IPS-18c (cell line): ENCODE measurements around the gene ASMT.
"Not testable (repeated sequence)": the region's sequence is repeated elsewhere in the genome, so short reads cannot be mapped to it uniquely, and the experiment has no call there.

Source experiments
- H3K4me3 ChIP-seq: 2 replicates; pipeline ENCODE4 v1.7.0; 2013; ENCODE audit warnings: low read depth, mild to moderate bottlenecking, low read length, moderate library complexity; ENCODE audit not compliant: insufficient read depth
- H3K9me3 ChIP-seq: one replicate; pipeline ENCODE4 v1.6.1; 2013; ENCODE audit warnings: mild to moderate bottlenecking, low read length, moderate library complexity; ENCODE audit not compliant: control insufficient read depth, insufficient read depth

The ASMT gene

DNA sequence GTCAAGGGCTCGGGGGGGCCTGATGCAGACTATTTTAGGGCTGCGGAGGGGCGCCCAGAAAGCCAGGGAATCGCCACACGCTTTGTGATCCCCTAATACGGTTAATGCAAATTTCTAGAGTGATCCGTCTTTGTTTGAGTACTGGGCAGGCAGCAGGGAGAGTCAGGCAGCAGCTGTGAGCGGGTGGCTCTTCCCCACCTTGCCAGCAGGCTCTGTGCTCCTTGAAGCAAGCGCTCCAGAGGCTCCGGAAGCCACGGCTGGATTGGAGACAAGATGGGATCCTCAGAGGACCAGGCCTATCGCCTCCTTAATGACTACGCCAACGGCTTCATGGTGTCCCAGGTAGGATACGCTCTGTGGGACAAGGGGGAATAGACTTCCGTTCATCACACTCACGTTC is at the start of gene ASMT:
TSS of gene ASMT (plus strand) at position 133 of the 400 bp plus-strand sequence. CDS start at position 274, 141 bp downstream.
- Histone ChIP-seq H3K9me3 (no peaks in the 10 kb centered on the region), H3K4me3 (no peak within 1 kb of the TSS)

DNA sequence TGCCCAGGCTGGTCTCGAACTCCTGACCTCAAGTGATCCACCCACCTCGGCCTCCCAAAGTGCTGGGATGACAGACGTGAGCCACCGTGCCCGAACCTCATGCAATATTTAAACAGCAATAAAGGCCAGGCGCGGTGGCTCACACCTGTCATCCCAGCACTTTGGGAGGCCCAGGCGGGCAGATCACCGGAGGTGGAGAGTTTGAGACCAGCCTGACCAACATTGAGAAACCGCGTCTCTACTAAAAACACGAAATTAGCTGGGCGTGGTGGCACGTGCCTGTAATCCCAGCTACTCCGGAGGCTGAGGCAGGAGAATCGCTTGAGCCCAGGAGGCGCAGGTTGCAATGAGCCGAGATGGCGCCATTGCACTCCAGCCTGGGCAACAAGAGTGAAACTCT is 40.7 kb upstream of the ASMT start:
- not testable (repeated sequence) for H3K9me3 ChIP-seq, H3K4me3 ChIP-seq

DNA sequence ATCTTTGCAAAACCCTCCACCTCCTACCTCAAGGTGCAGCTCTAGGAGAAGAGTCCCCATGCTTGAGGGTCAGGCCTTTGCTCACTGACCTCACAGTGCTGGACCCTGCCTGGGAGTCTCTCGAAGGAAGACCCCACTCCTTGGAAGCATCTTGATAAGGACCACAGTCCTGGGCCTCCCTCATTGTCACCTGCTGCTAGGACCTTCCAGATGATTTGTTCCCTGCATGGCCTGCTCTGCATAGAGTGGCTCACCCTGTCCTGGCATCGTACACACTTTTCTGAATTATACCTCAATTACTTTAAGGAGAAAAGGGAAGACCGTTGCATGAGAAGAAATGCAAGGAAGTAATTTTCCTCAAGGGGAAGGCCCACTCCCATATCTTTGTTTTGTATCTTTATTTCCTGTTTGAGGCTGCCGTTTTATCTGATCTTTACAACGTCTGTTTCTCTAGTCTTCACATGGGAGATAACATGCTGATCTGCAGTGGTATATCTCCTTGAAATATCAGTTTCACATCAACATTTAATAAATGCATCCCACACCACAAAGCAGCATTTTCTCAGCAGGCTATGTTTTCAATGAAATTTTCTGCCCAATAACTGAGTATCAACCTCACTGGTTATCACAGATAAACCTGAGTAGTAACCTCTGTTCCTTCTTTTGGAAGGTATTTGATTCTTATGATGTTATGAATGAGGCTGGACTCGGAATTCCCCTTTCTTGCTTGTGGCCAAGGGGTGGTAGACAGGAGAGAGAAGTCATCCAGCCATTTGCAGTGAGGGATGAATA is 38.5 kb upstream of the ASMT start:
- Histone ChIP-seq H3K4me3 (no peak overlapping the region), H3K9me3 (peaks cover 6% of the 10 kb centered on the region)

DNA sequence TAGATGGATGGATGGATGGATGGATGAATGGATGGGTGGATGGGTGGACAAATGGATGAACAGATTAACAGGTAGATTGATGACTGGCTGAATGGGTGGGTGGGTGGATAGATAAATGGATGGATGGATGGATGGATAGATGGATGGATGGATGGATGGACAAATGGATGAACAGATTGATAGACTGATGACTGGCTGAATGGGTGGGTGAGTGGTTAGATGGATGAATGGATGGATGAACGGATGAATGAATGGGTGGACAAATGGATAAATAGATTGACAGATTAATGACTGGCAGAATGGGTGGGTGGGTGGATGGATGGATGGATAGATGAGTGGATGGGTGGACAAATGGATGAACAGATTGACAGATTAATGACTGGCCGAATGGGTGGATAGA is 37.0 kb upstream of the ASMT start:
- H3K9me3 ChIP-seq, result peaks cover 6% of the 10 kb centered on the region
- H3K4me3 ChIP-seq, result no peak overlapping the region

DNA sequence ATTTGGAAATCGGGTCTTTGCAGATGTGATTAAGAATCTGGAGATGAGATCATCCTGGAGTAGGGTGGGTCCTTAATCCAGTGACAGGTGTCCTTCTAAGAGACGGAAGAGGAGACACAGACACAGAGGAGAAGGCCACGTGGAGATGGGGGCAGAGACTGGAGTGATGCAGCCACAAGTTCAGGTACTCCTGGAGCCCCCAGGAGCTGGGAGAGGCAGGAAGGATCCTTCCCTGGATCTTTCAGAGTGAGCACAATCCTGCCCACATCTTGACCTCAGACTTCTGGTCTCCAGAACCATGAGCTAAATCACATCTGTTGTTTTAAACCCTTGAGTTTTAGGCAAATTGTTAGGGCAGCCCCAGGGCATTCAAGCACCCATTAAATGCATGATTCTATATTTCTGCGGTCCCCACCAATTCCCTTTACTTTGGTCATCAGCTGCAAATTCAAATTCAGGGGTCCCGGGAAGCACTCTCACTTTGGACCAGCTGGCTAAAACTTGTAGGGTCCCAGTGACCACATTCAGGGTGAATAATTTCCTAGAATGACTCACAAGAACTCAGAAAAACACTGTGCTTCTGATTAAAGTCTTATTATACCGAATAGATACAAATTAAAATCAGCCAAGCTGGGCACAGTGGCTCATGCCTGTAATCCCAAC is 36.2 kb upstream of the ASMT start:
- Histone ChIP-seq H3K9me3 (peaks cover 6% of the 10 kb centered on the region), H3K4me3 (no peak overlapping the region)

DNA sequence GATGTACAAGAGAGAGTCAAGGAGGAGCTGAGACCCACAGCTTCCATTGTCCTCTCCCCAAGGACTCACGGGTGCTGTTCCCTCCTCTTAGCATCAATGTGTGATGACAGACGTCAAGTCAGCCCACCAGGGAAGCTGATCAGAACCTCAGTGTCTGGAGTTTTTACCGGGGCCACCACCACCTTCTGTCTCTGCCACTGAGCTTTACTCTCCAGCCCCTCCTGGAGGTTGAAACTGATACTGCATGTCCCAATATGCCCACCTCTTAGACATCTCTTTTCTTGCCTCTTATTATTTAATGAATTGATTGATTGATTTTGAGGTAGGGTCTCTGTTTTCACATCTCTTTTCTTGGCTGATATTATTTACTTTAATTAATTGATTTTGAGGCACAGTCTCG is 33.7 kb upstream of the ASMT start:
- Histone ChIP-seq H3K9me3 (peaks cover 4% of the 10 kb centered on the region), H3K4me3 (no peak overlapping the region)

- H3K4me3 ChIP-seq, result no peak overlapping the region
- H3K9me3 ChIP-seq, result peaks cover 4% of the 10 kb centered on the region
Observed at GRCh38 chrX:1582686-1583437, 32.0 kb upstream of the ASMT start.

- H3K9me3 ChIP-seq, result peaks cover 2% of the 10 kb centered on the region
- no peak overlapping the region for H3K4me3 ChIP-seq
Observed at GRCh38 chrX:1584237-1585011, 30.4 kb upstream of the ASMT start.

- H3K9me3 ChIP-seq, result peaks cover 2% of the 10 kb centered on the region
- H3K4me3 ChIP-seq, result no peak overlapping the region
Observed at GRCh38 chrX:1587161-1587560, 27.7 kb upstream of the ASMT start.

GRCh38 chrX:1589356-1590130 is 25.3 kb upstream of the ASMT start:
- H3K9me3 ChIP-seq, result peaks cover 2% of the 10 kb centered on the region
- H3K4me3 ChIP-seq, result no peak overlapping the region

GRCh38 chrX:1591102-1591862 is 23.6 kb upstream of the ASMT start, which contains the start of gene AKAP17A:
Gene AKAP17A, plus strand, starts transcription at chrX:1591604. Its CDS starts 1,859 bp downstream, at chrX:1593463.
- Histone ChIP-seq H3K4me3 (peak within 1 kb of the TSS; percentile 83), H3K9me3 (peaks cover 2% of the 10 kb centered on the region)

DNA sequence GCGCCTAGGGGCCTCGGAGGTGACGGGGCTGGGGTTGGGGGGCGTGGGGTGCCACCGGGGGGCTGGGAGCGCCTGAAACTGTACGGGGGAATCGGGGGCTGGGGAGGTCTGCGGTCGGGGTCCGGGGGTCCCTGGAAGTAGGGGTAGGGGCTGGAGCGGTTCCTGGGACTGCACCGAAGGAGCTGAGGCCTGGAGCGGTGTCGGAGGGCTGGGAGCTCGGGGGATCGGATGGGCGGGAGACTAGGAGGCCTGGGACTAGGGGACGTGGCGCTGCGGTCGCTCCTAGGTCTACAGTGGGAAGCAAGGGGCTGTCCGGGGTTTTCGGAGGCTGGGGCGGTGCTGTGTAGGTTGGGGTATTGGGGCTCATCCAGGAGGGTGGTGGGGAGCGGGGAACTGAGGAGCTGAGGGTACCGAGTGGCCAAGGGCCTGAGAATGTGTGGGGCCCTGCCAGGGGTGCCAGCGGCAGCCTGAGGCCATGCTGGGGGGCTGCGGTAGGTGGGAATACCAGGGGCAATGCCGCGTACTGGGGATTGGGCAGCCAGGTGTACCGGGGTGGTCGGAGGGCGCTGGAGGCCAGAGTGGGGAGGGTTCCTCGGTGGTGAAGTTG is 22.9 kb upstream of the ASMT start:
- H3K4me3 ChIP-seq, result peak overlapping the region; percentile 83

GRCh38 chrX:1592470-1593142 is 22.3 kb upstream of the ASMT start:
- H3K4me3 ChIP-seq, result peak overlapping the region; percentile 83
- no peaks in the 10 kb centered on the region for H3K9me3 ChIP-seq

More for the DNA sequence above, 22.9 kb upstream of the ASMT start:
- no peaks in the 10 kb centered on the region for H3K9me3 ChIP-seq

DNA sequence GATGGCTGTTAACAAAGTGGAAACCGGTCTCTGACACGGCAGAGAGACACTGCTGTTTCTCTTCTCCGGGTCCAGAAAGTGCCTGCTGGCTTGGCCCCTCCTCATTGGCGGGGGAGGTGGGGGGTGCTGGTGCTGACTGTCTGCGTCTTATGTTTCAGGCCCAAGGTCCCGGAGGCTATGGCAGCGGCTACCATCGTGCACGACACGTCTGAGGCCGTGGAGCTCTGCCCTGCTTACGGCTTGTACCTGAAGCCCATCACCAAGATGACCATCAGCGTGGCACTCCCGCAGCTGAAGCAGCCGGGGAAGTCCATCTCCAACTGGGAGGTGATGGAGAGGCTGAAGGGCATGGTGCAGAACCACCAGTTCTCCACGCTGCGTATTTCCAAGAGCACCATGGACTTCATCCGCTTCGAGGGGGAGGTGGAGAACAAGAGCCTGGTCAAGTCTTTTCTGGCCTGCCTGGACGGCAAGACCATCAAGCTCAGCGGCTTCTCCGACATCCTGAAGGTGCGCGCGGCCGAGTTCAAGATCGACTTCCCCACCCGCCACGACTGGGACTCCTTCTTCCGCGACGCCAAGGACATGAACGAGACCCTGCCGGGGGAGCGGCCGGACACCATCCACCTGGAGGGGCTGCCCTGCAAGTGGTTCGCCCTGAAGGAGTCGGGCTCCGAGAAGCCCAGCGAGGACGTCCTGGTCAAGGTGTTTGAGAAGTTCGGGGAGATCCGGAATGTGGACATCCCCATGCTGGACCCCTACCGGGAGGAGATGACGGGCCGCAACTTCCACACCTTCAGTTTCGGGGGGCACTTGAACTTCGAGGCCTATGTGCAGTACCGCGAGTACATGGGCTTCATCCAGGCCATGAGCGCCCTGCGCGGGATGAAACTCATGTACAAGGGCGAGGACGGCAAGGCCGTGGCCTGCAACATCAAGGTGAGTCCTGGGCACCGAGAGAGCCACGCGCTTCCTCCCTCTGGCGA is 21.3 kb upstream of the ASMT start:
- H3K4me3 ChIP-seq, result peak overlapping the region; percentile 83; the same call in 1 of the 2 replicates
- H3K9me3 ChIP-seq, result no peaks in the 10 kb centered on the region
